GM23338 (cell line): ENCODE results near the gene GSG1. TPM values are rescaled to one million over a fixed set of nuclear protein-coding genes. Genes with fewer than 3 reads are reported as not detected.

Experiments used
- ATAC-seq: fragments of 200-7000 bp; cut with Tn5 transposase; 3 replicates; pipeline ENCODE4 v1.9.1; 2020
- DNase-seq: peaks from one replicate; pipeline ENCODE4 v3.0.0-alpha.2; 2015; ENCODE audit warnings: low spot score
- H2AFZ ChIP-seq: fragments of 200-600 bp; sonication (generic); 2 replicates; pipeline ENCODE4 v1.8.0; 2016; ENCODE audit warnings: antibody characterized with exemption, mild to moderate bottlenecking, moderate library complexity
- H3F3A ChIP-seq: fragments of 200-600 bp; sonication (generic); replicated peaks from 2 replicates; pipeline ENCODE4 v1.8.0; 2017; ENCODE audit warnings: antibody characterized with exemption, mixed run types, low read depth
- H3K27ac ChIP-seq: fragments of 200-600 bp; sonication (generic); 2 replicates; pipeline ENCODE4 v1.6.1; 2016; ENCODE audit warnings: low read depth
- H3K27me3 ChIP-seq: fragments of 200-600 bp; sonication (generic); 2 replicates; pipeline ENCODE4 v1.8.0; 2016; ENCODE audit warnings: mild to moderate bottlenecking, mixed run types, moderate library complexity; ENCODE audit not compliant: insufficient read depth
- H3K36me3 ChIP-seq: fragments of 200-600 bp; sonication (generic); 2 replicates; pipeline ENCODE4 v1.8.0; 2016; ENCODE audit warnings: mild to moderate bottlenecking; ENCODE audit not compliant: insufficient read depth
- H3K4me1 ChIP-seq: fragments of 200-600 bp; sonication (generic); 2 replicates; pipeline ENCODE4 v1.8.0; 2016; ENCODE audit warnings: mild to moderate bottlenecking, moderate library complexity; ENCODE audit not compliant: insufficient read depth
- H3K4me2 ChIP-seq: fragments of 200-600 bp; sonication (generic); 2 replicates; pipeline ENCODE4 v1.7.1; 2017; ENCODE audit warnings: mixed run types
- H3K4me3 ChIP-seq: fragments of 200-600 bp; sonication (generic); 2 replicates; pipeline ENCODE4 v1.6.1; 2016; ENCODE audit warnings: mixed run types
- H3K79me2 ChIP-seq: fragments of 200-600 bp; sonication (generic); replicated peaks from 2 replicates; pipeline ENCODE4 v1.8.0; 2017; ENCODE audit warnings: mild to moderate bottlenecking; ENCODE audit not compliant: insufficient read depth
- H3K9me2 ChIP-seq: fragments of 200-600 bp; sonication (generic); 2 replicates; pipeline ENCODE4 v1.8.0; 2017; ENCODE audit not compliant: insufficient read depth
- H4K20me1 ChIP-seq: fragments of 200-600 bp; sonication (generic); replicated peaks from 2 replicates; pipeline ENCODE4 v1.8.0; 2017; ENCODE audit warnings: mild to moderate bottlenecking; ENCODE audit not compliant: insufficient read depth
- H3K27ac Mint-ChIP-seq: 2 replicates; pipeline ENCODE4 v1.8.0; 2020; ENCODE audit warnings: inconsistent platforms, mild to moderate bottlenecking, moderate library complexity, mixed read lengths
- H3K27me3 Mint-ChIP-seq: 3 replicates; pipeline ENCODE4 v1.8.0; 2022; ENCODE audit warnings: low read depth, mild to moderate bottlenecking, moderate library complexity, mixed read lengths, inconsistent platforms; ENCODE audit not compliant: insufficient read depth, poor library complexity
- H3K36me3 Mint-ChIP-seq: 3 replicates; pipeline ENCODE4 v1.8.0; 2021; ENCODE audit warnings: low read depth, mild to moderate bottlenecking, inconsistent platforms, moderate library complexity, mixed read lengths
- H3K4me1 Mint-ChIP-seq: 3 replicates; pipeline ENCODE4 v1.8.0; 2020; ENCODE audit warnings: mild to moderate bottlenecking, inconsistent platforms, mixed read lengths
- H3K4me3 Mint-ChIP-seq: 3 replicates; pipeline ENCODE4 v1.8.0; 2021; ENCODE audit warnings: moderate library complexity, mild to moderate bottlenecking, inconsistent platforms, mixed read lengths
- H3K9me3 Mint-ChIP-seq: 3 replicates; pipeline ENCODE4 v1.8.0; 2020; ENCODE audit warnings: moderate library complexity, mild to moderate bottlenecking, inconsistent platforms, mixed read lengths
- CREB1 ChIP-seq: fragments of 250-450 bp; sonication (Bioruptor Pico); IDR thresholded peaks from 2 replicates; pipeline ENCODE4 v1.5.0; 2020; ENCODE audit warnings: low read depth, mild to moderate bottlenecking, moderate library complexity
- EZH2phosphoT487 ChIP-seq: fragments of 200-600 bp; sonication (generic); IDR thresholded peaks from one replicate; pipeline ENCODE4 v1.8.1; 2018; ENCODE audit warnings: antibody characterized with exemption; ENCODE audit not compliant: unreplicated experiment
- JUNB ChIP-seq: IDR thresholded peaks from one replicate; pipeline ENCODE4 v1.6.1; 2016; ENCODE audit warnings: antibody characterized with exemption; ENCODE audit not compliant: unreplicated experiment
- STAT1 ChIP-seq: IDR thresholded peaks from one replicate; pipeline ENCODE4 v1.6.1; 2016; ENCODE audit warnings: antibody characterized with exemption; ENCODE audit not compliant: unreplicated experiment
- ZNF114 ChIP-seq: fragments of 250-450 bp; sonication (Bioruptor Pico); IDR thresholded peaks from 2 replicates; pipeline ENCODE4 v1.5.0; 2020; ENCODE audit warnings: mild to moderate bottlenecking, moderate library complexity
- ZNF462 ChIP-seq: fragments of 250-450 bp; sonication (Bioruptor Pico); IDR thresholded peaks from 2 replicates; pipeline ENCODE4 v1.5.0; 2020; ENCODE audit warnings: mild to moderate bottlenecking, moderate library complexity
- polyA plus RNA-seq: library from polyadenylated mRNA; unstranded; fragments of >200 nt; fragmentation: Nextera tagmentation; extraction: Ambion mirVana; gene quantifications from 2 replicates; pipeline ENCODE4 v1.2.1, GENCODE V29; 2016
- total RNA-seq: library from RNA; depleted of rRNA; stranded (reverse); fragments of >200 nt; shearing (Covaris generic); gene quantifications from 2 replicates; pipeline ENCODE4 v1.2.3, GENCODE V29; 2014
- TF ChIP-seq, protein P1 (sequence below): IDR thresholded peaks from 2 replicates; pipeline ENCODE4 v1.6.1; 2016; ENCODE audit warnings: antibody characterized with exemption

The GSG1 gene
- total and polyA plus RNA-seq, 2 experiments from 2014 or later = 0.17 to 0.63 TPM

- TF ChIP-seq ZNF462 = no peak
- no peak for TF ChIP-seq STAT1
- no peak for TF ChIP-seq CREB1 (CRISPR knock-in tag)
- TF ChIP-seq EZH2phosphoT487 = no peak
- TF ChIP-seq JUNB = no peak
- TF ChIP-seq ZNF114 = no peak
Observed at GRCh38 chr12:13153180-13153579, 49.7 kb upstream of the GSG1 start (continued).

DNA sequence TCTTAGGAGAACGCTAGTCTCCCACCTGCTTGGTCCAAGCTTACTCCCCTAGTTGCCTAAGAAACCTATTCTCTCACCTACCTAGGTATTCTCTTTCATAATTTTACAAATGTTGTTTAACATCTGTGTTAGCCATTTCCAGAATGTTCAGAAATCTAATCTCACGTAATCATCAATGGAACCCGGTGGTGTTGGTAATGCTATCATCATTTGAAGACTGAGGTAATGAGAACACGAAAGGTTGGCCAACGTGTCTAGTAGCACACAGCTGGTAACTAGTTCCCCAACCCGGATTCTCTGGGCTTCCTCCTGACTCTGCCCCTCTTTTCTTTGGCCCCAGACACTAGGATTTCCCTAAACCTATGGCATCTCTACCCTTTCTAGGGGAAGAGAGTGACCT lies 49.3 kb upstream of the GSG1 start:
- TF ChIP-seq, protein P1, sequence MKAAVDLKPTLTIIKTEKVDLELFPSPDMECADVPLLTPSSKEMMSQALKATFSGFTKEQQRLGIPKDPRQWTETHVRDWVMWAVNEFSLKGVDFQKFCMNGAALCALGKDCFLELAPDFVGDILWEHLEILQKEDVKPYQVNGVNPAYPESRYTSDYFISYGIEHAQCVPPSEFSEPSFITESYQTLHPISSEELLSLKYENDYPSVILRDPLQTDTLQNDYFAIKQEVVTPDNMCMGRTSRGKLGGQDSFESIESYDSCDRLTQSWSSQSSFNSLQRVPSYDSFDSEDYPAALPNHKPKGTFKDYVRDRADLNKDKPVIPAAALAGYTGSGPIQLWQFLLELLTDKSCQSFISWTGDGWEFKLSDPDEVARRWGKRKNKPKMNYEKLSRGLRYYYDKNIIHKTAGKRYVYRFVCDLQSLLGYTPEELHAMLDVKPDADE = no peak
- no peaks in the 10 kb centered on the region for H4K20me1 ChIP-seq
- H2AFZ ChIP-seq = peak overlapping the region; percentile 44; the same call in 1 of the 2 replicates
- no peak for ATAC-seq
- H3K27me3 ChIP-seq = no peaks in the 10 kb centered on the region
- no peaks in the 10 kb centered on the region for H3K79me2 ChIP-seq
- no peak overlapping the region for H3K4me2 ChIP-seq
- H3K4me1 ChIP-seq = peaks cover 11% of the 10 kb centered on the region
- Mint-ChIP-seq H3K9me3 (no peaks in the 10 kb centered on the region), H3K36me3 (no peaks in the 10 kb centered on the region), H3K27ac (no peak overlapping the region), H3K4me3 (no peak overlapping the region), H3K27me3 (no peaks in the 10 kb centered on the region), H3K4me1 (peaks cover 23% of the 10 kb centered on the region)
- H3K36me3 ChIP-seq = no peaks in the 10 kb centered on the region
- DNase-seq = no peak
- H3K4me3 ChIP-seq = no peak overlapping the region
- H3K9me2 ChIP-seq = peaks cover 7% of the 10 kb centered on the region; the same call in 1 of the 2 replicates
- H3K27ac ChIP-seq = no peak overlapping the region
- no peaks in the 10 kb centered on the region for H3F3A ChIP-seq
